Measurements from ENCODE around the gene ZCWPW1. TPM values are rescaled to one million over a fixed set of nuclear protein-coding genes. Genes with fewer than 3 reads are reported as not detected.

Gene ZCWPW1
- total and polyA plus RNA-seq, 2 experiments from 2014 or later = 0.59 to 2.7 TPM

DNA sequence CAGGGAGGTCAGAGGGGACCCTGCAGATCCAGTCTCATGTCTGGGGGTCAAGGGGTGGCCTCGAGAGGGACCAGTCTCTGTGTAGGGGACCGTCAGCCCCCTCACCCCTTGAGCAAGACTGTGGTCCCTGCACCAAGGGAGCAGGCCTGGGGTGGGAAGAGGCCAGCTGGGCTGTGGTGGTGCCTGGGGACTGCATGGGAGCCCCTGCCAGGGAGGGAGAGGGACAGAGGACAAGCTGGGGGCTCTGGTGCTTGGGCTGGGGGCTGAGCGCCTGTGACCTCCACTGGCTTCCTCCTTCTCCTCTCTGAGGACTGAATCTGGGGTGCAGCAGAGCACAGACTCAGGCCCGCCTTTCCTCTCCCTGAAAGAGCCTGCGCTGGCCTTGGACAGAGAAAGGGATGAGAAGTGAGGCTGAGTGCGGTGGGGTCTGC, 71.4 kb downstream of the ZCWPW1 start:
- no peaks in the 10 kb centered on the region for H3K9me3 Mint-ChIP-seq
- Histone ChIP-seq H3K27ac (ENCODE audit: low read depth) (no peak overlapping the region), H3F3A (replicated peaks; ENCODE audit: low read depth) (no peaks in the 10 kb centered on the region), H3K4me1 (ENCODE audit: insufficient read depth) (no peaks in the 10 kb centered on the region), H3K4me2 (no peak overlapping the region), H3K79me2 (replicated peaks; ENCODE audit: insufficient read depth) (no peaks in the 10 kb centered on the region), H4K20me1 (replicated peaks; ENCODE audit: insufficient read depth) (no peaks in the 10 kb centered on the region; the same call in 1 of the 2 replicates), H3K27me3 (ENCODE audit: insufficient read depth) (no peaks in the 10 kb centered on the region), H2AFZ (no peak overlapping the region), H3K4me3 (no peak overlapping the region), H3K9me2 (ENCODE audit: insufficient read depth) (no peaks in the 10 kb centered on the region), H3K36me3 (ENCODE audit: insufficient read depth) (peaks cover 25% of the 10 kb centered on the region)
- no peaks in the 10 kb centered on the region for H3K4me1 Mint-ChIP-seq
- peaks cover 72% of the 10 kb centered on the region for H3K36me3 Mint-ChIP-seq (ENCODE audit: low read depth)
- H3K27me3 Mint-ChIP-seq (ENCODE audit: insufficient read depth, low read depth, poor library complexity) = peaks cover 10% of the 10 kb centered on the region
- DNase-seq (ENCODE audit: low spot score) (no peak), ATAC-seq (no peak)
- no peak overlapping the region for H3K27ac Mint-ChIP-seq
- no peak overlapping the region for H3K4me3 Mint-ChIP-seq
- TF ChIP-seq ZNF114 (CRISPR knock-in tag; IDR thresholded peaks at IDR 0.05) (no peak), STAT1 (IDR thresholded peaks at IDR 0.05; ENCODE audit: unreplicated experiment) (no peak), EZH2 (IDR thresholded peaks at IDR 0.05; ENCODE audit: low read depth, unreplicated experiment) (no peak), EZH2phosphoT487 (IDR thresholded peaks at IDR 0.05; ENCODE audit: unreplicated experiment) (no peak), POLR2AphosphoS5 (IDR thresholded peaks at IDR 0.05; ENCODE audit: low read depth) (no peak), NANOG (IDR thresholded peaks at IDR 0.05; ENCODE audit: borderline replicate concordance) (no peak), ZNF331 (CRISPR knock-in tag; IDR thresholded peaks at IDR 0.05; ENCODE audit: low read depth) (no peak), CREB1 (CRISPR knock-in tag; IDR thresholded peaks at IDR 0.05; ENCODE audit: low read depth) (no peak), JUNB (IDR thresholded peaks at IDR 0.05; ENCODE audit: unreplicated experiment) (no peak)
- TF ChIP-seq, protein P1, sequence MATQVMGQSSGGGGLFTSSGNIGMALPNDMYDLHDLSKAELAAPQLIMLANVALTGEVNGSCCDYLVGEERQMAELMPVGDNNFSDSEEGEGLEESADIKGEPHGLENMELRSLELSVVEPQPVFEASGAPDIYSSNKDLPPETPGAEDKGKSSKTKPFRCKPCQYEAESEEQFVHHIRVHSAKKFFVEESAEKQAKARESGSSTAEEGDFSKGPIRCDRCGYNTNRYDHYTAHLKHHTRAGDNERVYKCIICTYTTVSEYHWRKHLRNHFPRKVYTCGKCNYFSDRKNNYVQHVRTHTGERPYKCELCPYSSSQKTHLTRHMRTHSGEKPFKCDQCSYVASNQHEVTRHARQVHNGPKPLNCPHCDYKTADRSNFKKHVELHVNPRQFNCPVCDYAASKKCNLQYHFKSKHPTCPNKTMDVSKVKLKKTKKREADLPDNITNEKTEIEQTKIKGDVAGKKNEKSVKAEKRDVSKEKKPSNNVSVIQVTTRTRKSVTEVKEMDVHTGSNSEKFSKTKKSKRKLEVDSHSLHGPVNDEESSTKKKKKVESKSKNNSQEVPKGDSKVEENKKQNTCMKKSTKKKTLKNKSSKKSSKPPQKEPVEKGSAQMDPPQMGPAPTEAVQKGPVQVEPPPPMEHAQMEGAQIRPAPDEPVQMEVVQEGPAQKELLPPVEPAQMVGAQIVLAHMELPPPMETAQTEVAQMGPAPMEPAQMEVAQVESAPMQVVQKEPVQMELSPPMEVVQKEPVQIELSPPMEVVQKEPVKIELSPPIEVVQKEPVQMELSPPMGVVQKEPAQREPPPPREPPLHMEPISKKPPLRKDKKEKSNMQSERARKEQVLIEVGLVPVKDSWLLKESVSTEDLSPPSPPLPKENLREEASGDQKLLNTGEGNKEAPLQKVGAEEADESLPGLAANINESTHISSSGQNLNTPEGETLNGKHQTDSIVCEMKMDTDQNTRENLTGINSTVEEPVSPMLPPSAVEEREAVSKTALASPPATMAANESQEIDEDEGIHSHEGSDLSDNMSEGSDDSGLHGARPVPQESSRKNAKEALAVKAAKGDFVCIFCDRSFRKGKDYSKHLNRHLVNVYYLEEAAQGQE (IDR thresholded peaks at IDR 0.05; ENCODE audit: unreplicated experiment) = no peak
- TF ChIP-seq, protein P2, sequence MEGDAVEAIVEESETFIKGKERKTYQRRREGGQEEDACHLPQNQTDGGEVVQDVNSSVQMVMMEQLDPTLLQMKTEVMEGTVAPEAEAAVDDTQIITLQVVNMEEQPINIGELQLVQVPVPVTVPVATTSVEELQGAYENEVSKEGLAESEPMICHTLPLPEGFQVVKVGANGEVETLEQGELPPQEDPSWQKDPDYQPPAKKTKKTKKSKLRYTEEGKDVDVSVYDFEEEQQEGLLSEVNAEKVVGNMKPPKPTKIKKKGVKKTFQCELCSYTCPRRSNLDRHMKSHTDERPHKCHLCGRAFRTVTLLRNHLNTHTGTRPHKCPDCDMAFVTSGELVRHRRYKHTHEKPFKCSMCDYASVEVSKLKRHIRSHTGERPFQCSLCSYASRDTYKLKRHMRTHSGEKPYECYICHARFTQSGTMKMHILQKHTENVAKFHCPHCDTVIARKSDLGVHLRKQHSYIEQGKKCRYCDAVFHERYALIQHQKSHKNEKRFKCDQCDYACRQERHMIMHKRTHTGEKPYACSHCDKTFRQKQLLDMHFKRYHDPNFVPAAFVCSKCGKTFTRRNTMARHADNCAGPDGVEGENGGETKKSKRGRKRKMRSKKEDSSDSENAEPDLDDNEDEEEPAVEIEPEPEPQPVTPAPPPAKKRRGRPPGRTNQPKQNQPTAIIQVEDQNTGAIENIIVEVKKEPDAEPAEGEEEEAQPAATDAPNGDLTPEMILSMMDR (conservative IDR thresholded peaks at IDR 0.05; ENCODE audit: low read depth in 2 of 2) = no peak
- TF ChIP-seq, protein P3, sequence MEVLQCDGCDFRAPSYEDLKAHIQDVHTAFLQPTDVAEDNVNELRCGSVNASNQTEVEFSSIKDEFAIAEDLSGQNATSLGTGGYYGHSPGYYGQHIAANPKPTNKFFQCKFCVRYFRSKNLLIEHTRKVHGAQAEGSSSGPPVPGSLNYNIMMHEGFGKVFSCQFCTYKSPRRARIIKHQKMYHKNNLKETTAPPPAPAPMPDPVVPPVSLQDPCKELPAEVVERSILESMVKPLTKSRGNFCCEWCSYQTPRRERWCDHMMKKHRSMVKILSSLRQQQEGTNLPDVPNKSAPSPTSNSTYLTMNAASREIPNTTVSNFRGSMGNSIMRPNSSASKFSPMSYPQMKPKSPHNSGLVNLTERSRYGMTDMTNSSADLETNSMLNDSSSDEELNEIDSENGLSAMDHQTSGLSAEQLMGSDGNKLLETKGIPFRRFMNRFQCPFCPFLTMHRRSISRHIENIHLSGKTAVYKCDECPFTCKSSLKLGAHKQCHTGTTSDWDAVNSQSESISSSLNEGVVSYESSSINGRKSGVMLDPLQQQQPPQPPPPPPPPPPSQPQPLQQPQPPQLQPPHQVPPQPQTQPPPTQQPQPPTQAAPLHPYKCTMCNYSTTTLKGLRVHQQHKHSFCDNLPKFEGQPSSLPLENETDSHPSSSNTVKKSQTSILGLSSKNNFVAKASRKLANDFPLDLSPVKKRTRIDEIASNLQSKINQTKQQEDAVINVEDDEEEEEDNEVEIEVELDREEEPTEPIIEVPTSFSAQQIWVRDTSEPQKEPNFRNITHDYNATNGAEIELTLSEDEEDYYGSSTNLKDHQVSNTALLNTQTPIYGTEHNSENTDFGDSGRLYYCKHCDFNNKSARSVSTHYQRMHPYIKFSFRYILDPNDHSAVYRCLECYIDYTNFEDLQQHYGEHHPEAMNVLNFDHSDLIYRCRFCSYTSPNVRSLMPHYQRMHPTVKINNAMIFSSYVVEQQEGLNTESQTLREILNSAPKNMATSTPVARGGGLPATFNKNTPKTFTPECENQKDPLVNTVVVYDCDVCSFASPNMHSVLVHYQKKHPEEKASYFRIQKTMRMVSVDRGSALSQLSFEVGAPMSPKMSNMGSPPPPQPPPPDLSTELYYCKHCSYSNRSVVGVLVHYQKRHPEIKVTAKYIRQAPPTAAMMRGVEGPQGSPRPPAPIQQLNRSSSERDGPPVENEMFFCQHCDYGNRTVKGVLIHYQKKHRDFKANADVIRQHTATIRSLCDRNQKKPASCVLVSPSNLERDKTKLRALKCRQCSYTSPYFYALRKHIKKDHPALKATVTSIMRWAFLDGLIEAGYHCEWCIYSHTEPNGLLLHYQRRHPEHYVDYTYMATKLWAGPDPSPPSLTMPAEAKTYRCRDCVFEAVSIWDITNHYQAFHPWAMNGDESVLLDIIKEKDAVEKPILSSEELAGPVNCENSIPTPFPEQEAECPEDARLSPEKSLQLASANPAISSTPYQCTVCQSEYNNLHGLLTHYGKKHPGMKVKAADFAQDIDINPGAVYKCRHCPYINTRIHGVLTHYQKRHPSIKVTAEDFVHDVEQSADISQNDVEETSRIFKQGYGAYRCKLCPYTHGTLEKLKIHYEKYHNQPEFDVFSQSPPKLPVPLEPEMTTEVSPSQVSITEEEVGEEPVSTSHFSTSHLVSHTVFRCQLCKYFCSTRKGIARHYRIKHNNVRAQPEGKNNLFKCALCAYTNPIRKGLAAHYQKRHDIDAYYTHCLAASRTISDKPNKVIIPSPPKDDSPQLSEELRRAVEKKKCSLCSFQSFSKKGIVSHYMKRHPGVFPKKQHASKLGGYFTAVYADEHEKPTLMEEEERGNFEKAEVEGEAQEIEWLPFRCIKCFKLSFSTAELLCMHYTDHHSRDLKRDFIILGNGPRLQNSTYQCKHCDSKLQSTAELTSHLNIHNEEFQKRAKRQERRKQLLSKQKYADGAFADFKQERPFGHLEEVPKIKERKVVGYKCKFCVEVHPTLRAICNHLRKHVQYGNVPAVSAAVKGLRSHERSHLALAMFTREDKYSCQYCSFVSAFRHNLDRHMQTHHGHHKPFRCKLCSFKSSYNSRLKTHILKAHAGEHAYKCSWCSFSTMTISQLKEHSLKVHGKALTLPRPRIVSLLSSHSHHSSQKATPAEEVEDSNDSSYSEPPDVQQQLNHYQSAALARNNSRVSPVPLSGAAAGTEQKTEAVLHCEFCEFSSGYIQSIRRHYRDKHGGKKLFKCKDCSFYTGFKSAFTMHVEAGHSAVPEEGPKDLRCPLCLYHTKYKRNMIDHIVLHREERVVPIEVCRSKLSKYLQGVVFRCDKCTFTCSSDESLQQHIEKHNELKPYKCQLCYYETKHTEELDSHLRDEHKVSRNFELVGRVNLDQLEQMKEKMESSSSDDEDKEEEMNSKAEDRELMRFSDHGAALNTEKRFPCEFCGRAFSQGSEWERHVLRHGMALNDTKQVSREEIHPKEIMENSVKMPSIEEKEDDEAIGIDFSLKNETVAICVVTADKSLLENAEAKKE (CRISPR knock-in tag; IDR thresholded peaks at IDR 0.05) = no peak
- TF ChIP-seq, protein P4, sequence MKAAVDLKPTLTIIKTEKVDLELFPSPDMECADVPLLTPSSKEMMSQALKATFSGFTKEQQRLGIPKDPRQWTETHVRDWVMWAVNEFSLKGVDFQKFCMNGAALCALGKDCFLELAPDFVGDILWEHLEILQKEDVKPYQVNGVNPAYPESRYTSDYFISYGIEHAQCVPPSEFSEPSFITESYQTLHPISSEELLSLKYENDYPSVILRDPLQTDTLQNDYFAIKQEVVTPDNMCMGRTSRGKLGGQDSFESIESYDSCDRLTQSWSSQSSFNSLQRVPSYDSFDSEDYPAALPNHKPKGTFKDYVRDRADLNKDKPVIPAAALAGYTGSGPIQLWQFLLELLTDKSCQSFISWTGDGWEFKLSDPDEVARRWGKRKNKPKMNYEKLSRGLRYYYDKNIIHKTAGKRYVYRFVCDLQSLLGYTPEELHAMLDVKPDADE (IDR thresholded peaks at IDR 0.05) = no peak

Data from GM23338 (cell line).